A549 (cell line): ENCODE measurements around the gene ZNF608. TPM values are rescaled to one million over a fixed set of nuclear protein-coding genes. Genes with fewer than 3 reads are reported as not detected.

Source experiments
- ATAC-seq, 2 experiments: fragments of 200-7000 bp in 1 of 2; fragments of >200 bp in 1 of 2; cut with Nextera tagmentation in 1 of 2; cut with Tn5 transposase in 1 of 2; 3 replicates each; pipeline versions ENCODE4 v1.8.0 to v1.9.1; 2018 to 2020; ENCODE audit warnings: mild to moderate bottlenecking in 1 of 2, moderate library complexity in 1 of 2
- CTCF ChIA-PET: fragments of 300-600 bp; sonication (Branson Sonifier 250); formaldehyde crosslinking; extraction: SDS; loops from one replicate; lab custom pipeline; 2021; ENCODE audit warnings: antibody characterized with exemption, inconsistent platforms; lab: Yijun Ruan, JAX
- POLR2A ChIA-PET: fragments of 350-600 bp; formaldehyde crosslinking; extraction: SDS; loops from one replicate; lab custom pipeline; 2021; ENCODE audit warnings: antibody characterized with exemption, inconsistent platforms; lab: Yijun Ruan, JAX
- DNase-seq, 2 experiments: peaks; one replicate each; pipeline versions ENCODE4 v3.0.0 to v3.0.0-alpha.2; 2011 to 2016; ENCODE audit warnings: low read depth in 1 of 2, low spot score in 1 of 2
- FAIRE-seq: peaks from 2 replicates; lab custom pipeline; 2011; peaks lifted over from hg19 to GRCh38; lab: Jason Lieb, UNC
- H3K27ac ChIP-seq, 2 experiments: fragments of >200 bp; sonication (Bioruptor Twin); formaldehyde crosslinking; 3 replicates each; pipeline ENCODE4 v1.5.1; 2016 to 2017
- H3K4me1 ChIP-seq: fragments of >200 bp; sonication (Bioruptor Twin); formaldehyde crosslinking; 3 replicates; pipeline ENCODE4 v1.6.1; 2016
- H3K4me2 ChIP-seq: fragments of >200 bp; sonication (Bioruptor Twin); formaldehyde crosslinking; 3 replicates; pipeline ENCODE4 v1.6.1; 2016
- H3K4me3 ChIP-seq: fragments of >200 bp; sonication (Bioruptor Twin); formaldehyde crosslinking; 3 replicates; pipeline ENCODE4 v1.5.1; 2016
- H3K9me3 ChIP-seq: fragments of >200 bp; sonication (Bioruptor Twin); formaldehyde crosslinking; 3 replicates; pipeline ENCODE4 v1.6.1; 2016
- BCL3 ChIP-seq: fragments of >200 bp; sonication (Bioruptor Twin); formaldehyde crosslinking; IDR thresholded peaks from 3 replicates; pipeline ENCODE4 v1.6.1; 2016
- E2F6 ChIP-seq: IDR thresholded peaks from 2 replicates; pipeline ENCODE4 v1.6.1; 2012; ENCODE audit warnings: low read depth, borderline replicate concordance
- GATA3 ChIP-seq: IDR thresholded peaks from 2 replicates; pipeline ENCODE4 v1.6.1; 2012; ENCODE audit warnings: borderline replicate concordance
- HEYL ChIP-seq: fragments of 250-450 bp; sonication (Bioruptor Pico); IDR thresholded peaks from 2 replicates; pipeline ENCODE4 v1.8.0; 2021; ENCODE audit warnings: mild to moderate bottlenecking, moderate library complexity
- HOXA7 ChIP-seq: fragments of 250-450 bp; sonication (Bioruptor Pico); IDR thresholded peaks from 2 replicates; pipeline ENCODE4 v1.5.0; 2020; ENCODE audit warnings: mild to moderate bottlenecking, moderate library complexity
- HOXB5 ChIP-seq: fragments of 250-450 bp; sonication (Bioruptor Pico); IDR thresholded peaks from 2 replicates; pipeline ENCODE4 v1.5.0; 2020; ENCODE audit warnings: mild to moderate bottlenecking, moderate library complexity
- KDM1A ChIP-seq: fragments of 200-600 bp; sonication (generic); IDR thresholded peaks from 2 replicates; pipeline ENCODE4 v1.6.1; 2016; ENCODE audit warnings: low read depth, mild to moderate bottlenecking
- MAFK ChIP-seq: fragments of 450-650 bp; IDR thresholded peaks from 2 replicates; pipeline ENCODE4 v1.6.1; 2014; ENCODE audit not compliant: partially characterized antibody
- NFE2L2 ChIP-seq: fragments of 150-350 bp; conservative IDR thresholded peaks from 2 replicates; pipeline ENCODE4 v1.6.1; 2014; ENCODE audit warnings: low read length
- NR3C1 ChIP-seq: fragments of >200 bp; sonication (Bioruptor Twin); formaldehyde crosslinking; IDR thresholded peaks from 3 replicates; pipeline ENCODE4 v1.6.1; 2017
- RAD21 ChIP-seq, 2 experiments: fragments of >200 bp in 1 of 2; sonication (Bioruptor Twin) in 1 of 2; formaldehyde crosslinking in 1 of 2; IDR thresholded peaks in 1 of 2; conservative IDR thresholded peaks in 1 of 2; 2 replicates in 1 of 2; 3 replicates in 1 of 2; pipeline ENCODE4 v1.6.1; 2012 to 2018; ENCODE audit warnings: inconsistent platforms in 1 of 2
- RCOR1 ChIP-seq: fragments of 150-350 bp; IDR thresholded peaks from 2 replicates; pipeline ENCODE4 v1.6.1; 2014; ENCODE audit warnings: antibody characterized with exemption, low read length, low read depth
- RFX5 ChIP-seq: fragments of 450-650 bp; IDR thresholded peaks from 2 replicates; pipeline ENCODE4 v1.7.1; 2014; ENCODE audit warnings: antibody characterized with exemption, mild to moderate bottlenecking, moderate library complexity
- TFCP2L1 ChIP-seq: fragments of 250-450 bp; sonication (Bioruptor Pico); IDR thresholded peaks from 2 replicates; pipeline ENCODE4 v1.5.0; 2021; ENCODE audit warnings: mild to moderate bottlenecking
- TP53 ChIP-seq: fragments of 250-450 bp; sonication (Bioruptor Pico); IDR thresholded peaks from 2 replicates; pipeline ENCODE4 v1.5.0; 2021; ENCODE audit warnings: mild to moderate bottlenecking, moderate library complexity
- ZNF302 ChIP-seq: fragments of 250-450 bp; sonication (Bioruptor Pico); IDR thresholded peaks from 2 replicates; pipeline ENCODE4 v1.9.0; 2021; ENCODE audit warnings: inconsistent platforms, mild to moderate bottlenecking, moderate library complexity
- WGBS: methylation state at CpG from one replicate; pipeline ENCODE4 v1.1.6; 2017; ENCODE audit errors: missing lambda C conversion rate; 5-methylcytosine and 5-hydroxymethylcytosine counted together
- polyA plus RNA-seq, 4 experiments: library from polyadenylated mRNA; depleted of rRNA in 3 of 4; stranded (reverse); fragments of >200 nt; fragmentation: RNase III in 1 of 4; extraction: RNeasy Plus Mini Kit Qiagen cat#74134 plus additional on column Dnase treatment in 1 of 4; gene quantifications; 2 replicates in 3 of 4; 3 replicates in 1 of 4; pipeline ENCODE4 v1.2.3, GENCODE V29; 2011 to 2017
- TF ChIP-seq, protein P1 (sequence below): fragments of 150-350 bp; IDR thresholded peaks from 2 replicates; pipeline ENCODE4 v1.6.1; 2014; ENCODE audit warnings: low read depth, mild to moderate bottlenecking, low read length
- TF ChIP-seq, protein P2 (sequence below): fragments of 250-450 bp; sonication (Bioruptor Pico); IDR thresholded peaks from 2 replicates; pipeline ENCODE4 v1.5.0; 2020; ENCODE audit warnings: low read depth, mild to moderate bottlenecking, moderate library complexity

Gene ZNF608
- polyA plus RNA-seq, 2 of the 4 experiments (the other 2 are of a cell fraction) = 0.77 to 1.8 TPM

DNA sequence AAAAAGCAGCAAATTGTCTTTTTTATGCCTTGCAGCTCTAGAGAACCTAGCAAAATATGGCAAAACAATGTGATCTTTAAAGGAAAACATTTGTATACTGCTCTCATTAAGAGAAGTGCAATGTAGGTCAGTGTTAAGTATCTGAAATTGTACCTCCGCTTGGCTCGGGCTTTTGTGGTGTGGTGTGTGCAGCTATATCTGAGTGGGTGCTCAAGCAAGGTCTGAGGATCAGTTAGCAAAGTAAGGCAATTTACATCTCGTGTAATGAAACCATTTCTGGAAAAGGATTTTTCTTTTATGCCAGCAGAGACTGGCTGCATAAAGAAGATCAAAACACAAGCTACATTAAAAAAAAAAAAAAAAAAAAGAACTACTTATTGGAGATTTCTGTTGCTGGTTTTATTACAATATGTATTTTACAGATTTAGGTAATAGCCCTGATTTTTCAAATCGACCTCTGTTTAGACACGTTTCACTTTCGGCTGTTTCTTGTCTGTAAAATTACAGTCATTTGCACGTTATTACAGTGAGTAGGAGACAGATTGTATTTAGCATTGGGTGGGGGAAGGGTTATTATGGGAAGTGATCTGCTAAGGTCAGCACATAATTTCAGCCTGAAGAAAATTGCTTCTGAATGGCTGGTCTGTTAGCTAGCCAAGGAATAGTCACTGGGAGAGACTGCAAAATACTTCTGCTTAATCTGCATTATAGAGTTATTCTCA lies 7.9 kb upstream of the ZNF608 start:
- Histone ChIP-seq H3K27ac (no peak overlapping the region), H3K4me2 (no peak overlapping the region), H3K9me3 (no peaks in the 10 kb centered on the region), H3K4me3 (no peak overlapping the region), H3K4me1 (no peaks in the 10 kb centered on the region)
- ATAC-seq = no peak
- ChIA-PET POLR2A (no interaction called here), CTCF (no interaction called here)
- 65% methylated on average over 7 of the region's 7 CpGs for WGBS
- no peak for DNase-seq
- FAIRE-seq = no peak
- TF ChIP-seq RAD21 (conservative IDR thresholded peaks at IDR 0.05 in 1 of 2, IDR thresholded peaks at IDR 0.05 in 1 of 2) = no peak
- TF ChIP-seq MAFK = peak; percentile 37
- TF ChIP-seq, protein P1, sequence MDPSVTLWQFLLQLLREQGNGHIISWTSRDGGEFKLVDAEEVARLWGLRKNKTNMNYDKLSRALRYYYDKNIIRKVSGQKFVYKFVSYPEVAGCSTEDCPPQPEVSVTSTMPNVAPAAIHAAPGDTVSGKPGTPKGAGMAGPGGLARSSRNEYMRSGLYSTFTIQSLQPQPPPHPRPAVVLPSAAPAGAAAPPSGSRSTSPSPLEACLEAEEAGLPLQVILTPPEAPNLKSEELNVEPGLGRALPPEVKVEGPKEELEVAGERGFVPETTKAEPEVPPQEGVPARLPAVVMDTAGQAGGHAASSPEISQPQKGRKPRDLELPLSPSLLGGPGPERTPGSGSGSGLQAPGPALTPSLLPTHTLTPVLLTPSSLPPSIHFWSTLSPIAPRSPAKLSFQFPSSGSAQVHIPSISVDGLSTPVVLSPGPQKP = no peak

GRCh38 chr5:124752854-124753720 lies 6.6 kb upstream of the ZNF608 start:
- ATAC-seq (no peak), FAIRE-seq (no peak), DNase-seq (no peak)
- Histone ChIP-seq H3K4me3 (no peak overlapping the region), H3K4me2 (no peak overlapping the region), H3K27ac (no peak overlapping the region), H3K4me1 (no peaks in the 10 kb centered on the region), H3K9me3 (no peaks in the 10 kb centered on the region)
- TF ChIP-seq HOXA7 (CRISPR knock-in tag) (no peak), NFE2L2 (no peak), HEYL (CRISPR knock-in tag) (no peak)
- POLR2A ChIA-PET = no interaction called here
- WGBS = 69% methylated on average over 6 of the region's 6 CpGs
- CTCF ChIA-PET = no interaction called here

DNA sequence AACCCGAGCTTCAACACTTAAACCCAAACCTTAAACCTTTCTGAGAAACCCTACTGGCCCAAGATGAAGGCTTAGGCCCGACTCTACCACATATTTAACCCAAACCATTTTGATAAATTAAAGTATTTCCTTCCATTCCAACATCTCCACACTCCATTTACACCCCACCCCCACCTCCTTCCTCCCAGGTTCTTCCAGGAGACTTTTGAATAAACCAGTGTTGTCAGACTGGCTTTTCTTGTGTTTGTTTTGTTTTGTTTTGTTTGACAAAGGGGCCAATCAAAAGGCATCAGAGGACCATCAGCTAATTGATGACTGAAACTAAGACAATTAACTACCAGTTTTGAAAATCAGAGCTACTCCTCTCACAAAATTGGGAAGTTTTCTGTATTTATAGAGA lies 4.6 kb upstream of the ZNF608 start:
- DNase-seq (no peak), FAIRE-seq (no peak), ATAC-seq (no peak)
- no peak overlapping the region for H3K4me2 ChIP-seq
- no peak overlapping the region for H3K27ac ChIP-seq
- no peak overlapping the region for H3K4me3 ChIP-seq
- TF ChIP-seq RFX5 = no peak
- no peak for TF ChIP-seq HOXB5 (CRISPR knock-in tag)
- no peak for TF ChIP-seq TFCP2L1 (CRISPR knock-in tag)
- TF ChIP-seq E2F6 = no peak
- no peak for TF ChIP-seq BCL3
- no peak for TF ChIP-seq NR3C1
- TF ChIP-seq ZNF302 (CRISPR knock-in tag) = no peak
- TF ChIP-seq TP53 (CRISPR knock-in tag) = no peak
- no peak for TF ChIP-seq KDM1A
- no peak for TF ChIP-seq HEYL (CRISPR knock-in tag)
- TF ChIP-seq GATA3 = no peak
- TF ChIP-seq RCOR1 = no peak
- TF ChIP-seq, protein P2, sequence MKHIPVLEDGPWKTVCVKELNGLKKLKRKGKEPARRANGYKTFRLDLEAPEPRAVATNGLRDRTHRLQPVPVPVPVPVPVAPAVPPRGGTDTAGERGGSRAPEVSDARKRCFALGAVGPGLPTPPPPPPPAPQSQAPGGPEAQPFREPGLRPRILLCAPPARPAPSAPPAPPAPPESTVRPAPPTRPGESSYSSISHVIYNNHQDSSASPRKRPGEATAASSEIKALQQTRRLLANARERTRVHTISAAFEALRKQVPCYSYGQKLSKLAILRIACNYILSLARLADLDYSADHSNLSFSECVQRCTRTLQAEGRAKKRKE = no peak
- H3K4me1 ChIP-seq = peaks cover 3% of the 10 kb centered on the region; the same call in 1 of the 3 replicates
- ChIA-PET CTCF (no interaction called here), POLR2A (no interaction called here)
- H3K9me3 ChIP-seq = no peaks in the 10 kb centered on the region
- WGBS = 42% methylated on average over 2 of the region's 2 CpGs
